ENCODE data around the gene SBNO2. TPM values are rescaled to one million over a fixed set of nuclear protein-coding genes. Genes with fewer than 3 reads are reported as not detected.

SBNO2 gene
- polyA plus RNA-seq, 2 donors = 43.1 to 56.5 TPM

DNA sequence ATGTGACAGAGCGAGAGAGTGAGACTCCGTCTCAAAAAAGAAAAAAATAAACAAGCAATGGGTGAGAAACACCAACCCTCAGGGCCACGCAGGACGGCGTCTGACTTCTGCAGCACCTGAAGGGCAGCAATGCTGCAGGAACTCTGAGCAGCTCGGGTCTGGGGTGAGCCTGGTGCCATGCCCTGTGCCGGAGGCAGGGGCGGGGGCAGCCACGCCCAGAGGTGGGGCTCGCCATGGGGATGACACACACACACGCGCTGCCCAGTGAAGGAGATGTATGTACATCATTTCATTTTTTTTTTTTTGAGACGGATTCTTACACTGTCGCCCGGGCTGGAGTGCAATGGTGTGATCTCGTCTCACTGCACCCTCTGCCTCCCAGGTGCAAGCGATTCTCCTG is 46.0 kb downstream of the SBNO2 start:
- Histone ChIP-seq H3K9me3 (ENCODE audit: control insufficient read depth in 2 of 2, insufficient read depth in 1 of 2, low read depth in 1 of 2, low read length in 1 of 2) (no peaks in the 10 kb centered on the region), H3K27ac (ENCODE audit: low read depth in 2 of 2, low read length in 1 of 2) (peak overlapping the region in 1 of 2 donors; percentile 38), H3K4me1 (ENCODE audit: control insufficient read depth in 2 of 2, insufficient read depth in 2 of 2, low read length in 1 of 2) (peaks cover 15 to 37% of the 10 kb centered on the region in 2 donors), H3K4me3 (ENCODE audit: low read depth in 1 of 2, low read length in 2 of 2) (no peak overlapping the region), H3K27me3 (ENCODE audit: control insufficient read depth in 1 of 2, insufficient read depth in 2 of 2, low read length in 2 of 2) (no peaks in the 10 kb centered on the region), H3K36me3 (ENCODE audit: control insufficient read depth in 2 of 2, insufficient read depth in 2 of 2, low read length in 1 of 2) (peaks cover 6 to 36% of the 10 kb centered on the region in 2 donors)
- 70 to 88% methylated on average over 17 of the region's 17 CpGs for WGBS, 2 donors

DNA sequence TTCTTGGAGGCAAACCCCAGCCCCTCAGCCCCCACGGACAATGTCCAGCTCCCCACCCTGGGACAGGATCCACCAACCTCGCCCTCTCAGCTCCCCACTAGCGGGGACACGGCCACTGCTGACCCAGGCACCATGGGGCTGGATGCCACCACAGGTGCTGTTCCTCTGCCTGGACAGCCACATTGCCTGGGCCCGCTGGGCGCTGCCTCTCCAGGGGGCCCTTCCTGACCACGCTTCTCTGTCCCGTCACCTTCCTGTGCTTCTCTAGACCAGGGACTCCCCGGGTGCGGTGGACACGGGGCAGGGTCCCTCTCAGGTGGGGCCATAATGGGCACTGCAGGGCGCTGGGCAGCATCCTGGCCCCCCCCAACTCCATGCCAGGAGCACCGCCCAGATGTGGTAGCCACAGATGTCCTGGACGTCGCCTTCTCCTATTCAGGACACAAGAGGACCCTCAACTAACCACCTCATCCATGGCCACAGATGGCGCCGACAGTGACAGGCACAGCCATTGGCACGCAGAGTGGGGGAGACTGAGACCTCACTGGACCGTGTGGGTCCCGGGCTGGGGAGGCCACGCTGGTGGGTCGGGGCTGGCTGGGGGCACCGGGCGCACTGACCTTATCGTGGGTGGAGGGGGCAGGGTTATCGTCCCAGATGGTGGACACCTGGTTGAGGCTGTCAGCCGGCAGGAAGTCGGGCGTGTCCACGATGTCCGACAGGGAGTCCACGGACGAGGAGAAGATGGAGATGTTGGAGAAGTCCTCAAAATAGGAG is 46.9 kb downstream of the SBNO2 start:
- peak overlapping the region; percentile 4 to 14 for H3K27ac ChIP-seq (ENCODE audit: low read depth in 2 of 2, low read length in 1 of 2)
- H3K36me3 ChIP-seq (ENCODE audit: control insufficient read depth in 2 of 2, insufficient read depth in 2 of 2, low read length in 1 of 2) = peaks cover 6 to 45% of the 10 kb centered on the region in 2 donors
- H3K4me1 ChIP-seq (ENCODE audit: control insufficient read depth in 2 of 2, insufficient read depth in 2 of 2, low read length in 1 of 2) = peaks cover 7 to 30% of the 10 kb centered on the region in 2 donors
- H3K27me3 ChIP-seq (ENCODE audit: control insufficient read depth in 1 of 2, insufficient read depth in 2 of 2, low read length in 2 of 2) = no peaks in the 10 kb centered on the region
- H3K9me3 ChIP-seq (ENCODE audit: control insufficient read depth in 2 of 2, insufficient read depth in 1 of 2, low read depth in 1 of 2, low read length in 1 of 2) = peaks cover 0 to 3% of the 10 kb centered on the region in 2 donors
- 92 to 93% methylated on average over 33 of the region's 33 CpGs for whole genome bisulfite sequencing, 2 donors
- no peak overlapping the region for H3K4me3 ChIP-seq (ENCODE audit: low read depth in 1 of 2, low read length in 2 of 2)

DNA sequence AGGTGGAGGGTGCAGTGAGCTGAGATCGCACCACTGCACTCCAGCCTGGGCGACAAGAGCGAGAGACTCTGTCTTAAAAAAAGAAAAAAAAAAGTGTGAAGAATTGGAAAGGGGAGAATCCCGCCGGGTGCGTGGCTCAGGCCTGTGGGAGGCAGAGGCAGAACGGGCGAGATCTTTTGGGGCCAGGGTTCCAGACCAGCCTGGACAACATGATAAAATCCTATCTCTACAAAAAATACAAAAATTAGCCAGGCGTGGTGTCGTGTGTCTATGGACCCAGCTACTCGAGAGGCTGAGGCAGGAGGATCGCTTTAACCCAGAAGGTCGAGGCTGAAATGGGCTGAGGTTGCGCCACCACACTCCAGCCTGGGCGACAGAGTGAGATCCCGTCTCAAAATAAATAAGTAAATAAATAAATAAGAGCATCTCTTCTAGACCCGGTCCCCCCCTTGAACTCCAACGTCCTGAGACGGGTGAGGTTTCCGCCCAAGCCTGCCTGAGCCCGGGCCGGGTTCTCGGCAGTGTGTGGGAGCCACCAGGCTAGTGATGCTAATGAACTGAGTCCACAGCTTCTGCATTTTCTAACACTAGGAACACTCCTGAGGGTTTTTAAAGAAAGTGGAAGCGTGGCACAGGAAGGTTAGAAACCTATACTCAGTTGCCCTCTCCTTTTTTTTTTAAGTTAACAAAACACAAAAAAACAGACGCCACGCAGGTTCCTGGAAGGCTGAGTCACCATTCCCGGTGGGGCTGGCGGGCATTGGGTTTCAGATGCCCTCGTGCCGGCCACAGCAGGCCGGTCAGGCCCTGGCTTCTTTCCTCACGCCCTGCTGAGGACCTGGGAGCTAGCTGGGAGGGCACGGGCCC is 48.2 kb downstream of the SBNO2 start:
- Histone ChIP-seq H3K4me1 (ENCODE audit: control insufficient read depth in 2 of 2, insufficient read depth in 2 of 2, low read length in 1 of 2) (peaks cover 5 to 24% of the 10 kb centered on the region in 2 donors), H3K27me3 (ENCODE audit: control insufficient read depth in 1 of 2, insufficient read depth in 2 of 2, low read length in 2 of 2) (no peaks in the 10 kb centered on the region), H3K36me3 (ENCODE audit: control insufficient read depth in 2 of 2, insufficient read depth in 2 of 2, low read length in 1 of 2) (peaks cover 6 to 57% of the 10 kb centered on the region in 2 donors), H3K9me3 (ENCODE audit: control insufficient read depth in 2 of 2, insufficient read depth in 1 of 2, low read depth in 1 of 2, low read length in 1 of 2) (peaks cover 0 to 3% of the 10 kb centered on the region in 2 donors), H3K4me3 (ENCODE audit: low read depth in 1 of 2, low read length in 2 of 2) (no peak overlapping the region), H3K27ac (ENCODE audit: low read depth in 2 of 2, low read length in 1 of 2) (no peak overlapping the region)
- WGBS, 2 donors = 79 to 84% methylated on average over 33 of the region's 33 CpGs

DNA sequence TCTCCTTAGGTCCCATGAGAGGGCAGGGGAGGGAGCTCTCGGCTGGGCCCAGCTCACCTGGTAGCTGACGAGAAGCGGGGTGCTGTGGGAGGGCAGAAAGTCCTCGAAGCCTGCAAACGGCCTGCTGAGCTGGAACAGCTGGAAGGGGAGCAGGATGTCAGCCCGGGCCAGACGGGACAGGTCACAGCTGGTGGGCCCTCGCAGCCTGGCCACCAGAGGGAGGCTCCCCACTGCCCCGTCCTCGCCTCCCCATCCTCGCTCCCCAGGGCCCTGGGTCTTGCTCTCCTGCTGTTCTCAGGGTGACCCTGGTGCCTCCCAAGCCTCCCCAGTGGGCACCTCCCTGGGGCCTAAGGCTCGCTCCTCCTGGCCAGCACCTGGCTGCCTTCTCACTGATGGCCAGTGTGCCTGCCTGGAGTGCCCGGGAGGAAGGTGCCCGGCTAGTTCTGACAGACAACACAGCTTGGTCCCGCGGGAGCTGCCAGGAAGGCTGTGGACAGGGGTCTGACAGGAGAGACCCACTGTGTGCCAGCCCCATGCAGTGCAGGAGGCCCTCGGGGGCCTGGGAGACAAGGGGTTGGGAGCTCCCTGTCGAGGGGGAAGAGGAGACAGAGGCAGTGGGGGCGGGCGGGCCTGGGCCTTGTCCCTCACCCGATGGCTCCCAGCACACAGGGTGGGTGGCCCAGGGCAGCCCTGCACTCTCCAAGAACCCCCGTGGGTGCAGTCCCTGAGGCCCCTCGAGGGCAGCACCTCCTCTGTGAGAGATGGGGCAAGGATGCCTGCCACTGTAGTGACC is 50.0 kb downstream of the SBNO2 start:
- peaks cover 0 to 8% of the 10 kb centered on the region in 2 donors for H3K4me1 ChIP-seq (ENCODE audit: control insufficient read depth in 2 of 2, insufficient read depth in 2 of 2, low read length in 1 of 2)

DNA sequence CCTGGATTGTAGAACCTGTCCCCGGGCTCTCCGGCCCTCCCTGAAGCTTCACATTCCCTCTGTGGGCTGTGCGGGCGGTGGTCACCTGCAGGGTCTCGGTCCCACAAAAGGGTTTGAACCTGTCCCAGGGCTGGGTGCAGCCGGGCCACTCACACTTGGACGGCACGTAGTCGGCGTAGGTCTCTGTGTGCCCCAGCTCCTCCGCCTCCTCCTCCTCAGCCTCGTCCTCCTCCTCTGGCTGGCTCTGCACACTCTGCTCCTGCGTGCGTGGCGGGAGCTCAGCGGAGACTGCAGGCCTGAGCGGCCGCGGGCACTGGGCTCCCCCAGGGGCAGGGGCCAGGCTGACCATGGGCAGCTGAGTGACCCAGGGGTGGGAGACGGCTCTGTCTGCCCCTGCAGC is 50.7 kb downstream of the SBNO2 start:
- H3K27me3 ChIP-seq (ENCODE audit: control insufficient read depth in 1 of 2, insufficient read depth in 2 of 2, low read length in 2 of 2) = no peaks in the 10 kb centered on the region
- H3K4me3 ChIP-seq (ENCODE audit: low read depth in 1 of 2, low read length in 2 of 2) = no peak overlapping the region
- H3K36me3 ChIP-seq (ENCODE audit: control insufficient read depth in 2 of 2, insufficient read depth in 2 of 2, low read length in 1 of 2) = peaks cover 10 to 72% of the 10 kb centered on the region in 2 donors
- no peak overlapping the region for H3K27ac ChIP-seq (ENCODE audit: low read depth in 2 of 2, low read length in 1 of 2)
- WGBS, 2 donors = 97% methylated on average over 20 of the region's 20 CpGs
- H3K9me3 ChIP-seq (ENCODE audit: control insufficient read depth in 2 of 2, insufficient read depth in 1 of 2, low read depth in 1 of 2, low read length in 1 of 2) = peaks cover 0 to 3% of the 10 kb centered on the region in 2 donors
- peaks cover 0 to 11% of the 10 kb centered on the region in 2 donors for H3K4me1 ChIP-seq (ENCODE audit: control insufficient read depth in 2 of 2, insufficient read depth in 2 of 2, low read length in 1 of 2)

More for the DNA sequence above, 50.0 kb downstream of the SBNO2 start:
- Histone ChIP-seq H3K27me3 (ENCODE audit: control insufficient read depth in 1 of 2, insufficient read depth in 2 of 2, low read length in 2 of 2) (no peaks in the 10 kb centered on the region), H3K27ac (ENCODE audit: low read depth in 2 of 2, low read length in 1 of 2) (no peak overlapping the region), H3K4me3 (ENCODE audit: low read depth in 1 of 2, low read length in 2 of 2) (no peak overlapping the region), H3K9me3 (ENCODE audit: control insufficient read depth in 2 of 2, insufficient read depth in 1 of 2, low read depth in 1 of 2, low read length in 1 of 2) (peaks cover 0 to 3% of the 10 kb centered on the region in 2 donors), H3K36me3 (ENCODE audit: control insufficient read depth in 2 of 2, insufficient read depth in 2 of 2, low read length in 1 of 2) (peaks cover 10 to 68% of the 10 kb centered on the region in 2 donors)
- 87 to 94% methylated on average over 23 of the region's 23 CpGs for WGBS, 2 donors

DNA sequence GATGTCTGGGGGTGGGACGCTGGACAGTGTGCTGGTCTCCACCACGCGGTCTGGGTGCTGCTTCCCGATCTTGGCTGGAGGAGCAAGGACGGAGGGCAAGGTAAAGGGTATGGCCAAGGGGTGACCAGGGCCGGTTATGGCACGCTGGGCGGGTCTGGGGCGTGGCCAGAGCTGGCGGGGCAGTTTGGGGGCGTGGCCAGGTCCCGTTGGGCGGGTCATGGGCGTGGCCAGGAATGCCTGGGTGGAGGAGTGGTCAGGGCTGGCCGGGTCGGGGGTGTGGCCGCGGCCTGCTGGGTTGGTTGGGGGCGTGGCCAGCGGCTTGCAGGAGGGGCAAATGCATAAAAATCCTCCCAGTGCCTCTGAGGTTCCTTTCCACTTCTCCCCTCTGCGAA is 51.1 kb downstream of the SBNO2 start:
- peaks cover 0 to 10% of the 10 kb centered on the region in 2 donors for H3K4me1 ChIP-seq (ENCODE audit: control insufficient read depth in 2 of 2, insufficient read depth in 2 of 2, low read length in 1 of 2)
- H3K4me3 ChIP-seq (ENCODE audit: low read depth in 1 of 2, low read length in 2 of 2) = no peak overlapping the region
- H3K9me3 ChIP-seq (ENCODE audit: control insufficient read depth in 2 of 2, insufficient read depth in 1 of 2, low read depth in 1 of 2, low read length in 1 of 2) = peaks cover 0 to 3% of the 10 kb centered on the region in 2 donors
- H3K27ac ChIP-seq (ENCODE audit: low read depth in 2 of 2, low read length in 1 of 2) = peak overlapping the region in 1 of 2 donors; percentile 37
- 58 to 65% methylated on average over 19 to 21 of the region's 21 CpGs for WGBS, 2 donors
- peaks cover 10 to 70% of the 10 kb centered on the region in 2 donors for H3K36me3 ChIP-seq (ENCODE audit: control insufficient read depth in 2 of 2, insufficient read depth in 2 of 2, low read length in 1 of 2)
- H3K27me3 ChIP-seq (ENCODE audit: control insufficient read depth in 1 of 2, insufficient read depth in 2 of 2, low read length in 2 of 2) = no peaks in the 10 kb centered on the region

DNA sequence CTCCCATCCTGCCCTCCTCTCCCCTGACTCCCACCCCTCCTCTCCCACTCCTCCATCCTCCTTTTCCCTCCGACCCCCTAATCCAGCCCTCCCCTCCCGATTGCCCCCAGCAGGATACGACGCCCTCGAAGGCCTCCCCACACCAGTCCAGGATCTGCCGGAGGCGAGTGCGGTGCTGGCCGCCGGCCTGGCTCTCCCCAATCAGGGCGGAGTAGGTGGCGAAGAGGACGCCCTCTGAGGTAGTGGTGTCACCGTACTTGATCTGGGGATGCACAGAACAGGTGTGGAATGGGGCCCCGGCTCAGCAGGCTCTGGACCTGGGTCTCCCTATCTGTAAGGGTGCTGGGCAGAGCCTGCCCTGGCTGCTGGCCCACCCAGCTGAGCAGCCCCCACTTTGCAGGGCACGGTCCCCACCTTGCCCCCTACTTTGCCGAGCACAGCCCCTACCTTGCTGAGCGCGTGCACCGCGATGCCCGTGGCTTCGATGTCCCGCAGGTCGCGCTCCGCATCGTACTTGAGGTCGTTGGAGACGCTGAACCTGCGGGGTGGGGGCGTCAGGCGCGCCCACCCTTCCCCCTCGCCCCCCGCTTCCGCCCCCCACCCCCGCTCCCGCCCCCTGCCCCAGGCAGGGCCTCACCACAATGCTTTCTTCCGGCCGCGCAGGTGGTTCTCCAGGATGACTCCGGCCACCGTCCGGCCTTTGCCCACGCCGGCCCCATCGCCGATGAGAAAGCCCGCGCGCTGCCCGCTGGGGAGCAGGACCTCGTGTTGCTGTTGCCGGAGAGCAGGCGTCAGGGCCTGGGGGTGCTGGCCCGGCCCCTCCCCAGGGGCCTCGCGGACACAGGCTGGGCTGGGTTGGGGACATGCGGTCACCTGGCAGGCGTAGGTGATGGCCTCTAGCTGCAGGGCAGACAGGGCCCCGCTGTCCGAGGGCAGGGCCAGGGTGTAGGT is 51.8 kb downstream of the SBNO2 start:
- Histone ChIP-seq H3K4me1 (ENCODE audit: control insufficient read depth in 2 of 2, insufficient read depth in 2 of 2, low read length in 1 of 2) (peaks cover 0 to 16% of the 10 kb centered on the region in 2 donors), H3K9me3 (ENCODE audit: control insufficient read depth in 2 of 2, insufficient read depth in 1 of 2, low read depth in 1 of 2, low read length in 1 of 2) (peaks cover 0 to 3% of the 10 kb centered on the region in 2 donors), H3K27me3 (ENCODE audit: control insufficient read depth in 1 of 2, insufficient read depth in 2 of 2, low read length in 2 of 2) (no peaks in the 10 kb centered on the region), H3K4me3 (ENCODE audit: low read depth in 1 of 2, low read length in 2 of 2) (no peak overlapping the region), H3K27ac (ENCODE audit: low read depth in 2 of 2, low read length in 1 of 2) (peak overlapping the region in 1 of 2 donors; percentile 37), H3K36me3 (ENCODE audit: control insufficient read depth in 2 of 2, insufficient read depth in 2 of 2, low read length in 1 of 2) (peaks cover 12 to 71% of the 10 kb centered on the region in 2 donors)
- 94% methylated on average over 50 to 63 of the region's 63 CpGs for WGBS, 2 donors

DNA sequence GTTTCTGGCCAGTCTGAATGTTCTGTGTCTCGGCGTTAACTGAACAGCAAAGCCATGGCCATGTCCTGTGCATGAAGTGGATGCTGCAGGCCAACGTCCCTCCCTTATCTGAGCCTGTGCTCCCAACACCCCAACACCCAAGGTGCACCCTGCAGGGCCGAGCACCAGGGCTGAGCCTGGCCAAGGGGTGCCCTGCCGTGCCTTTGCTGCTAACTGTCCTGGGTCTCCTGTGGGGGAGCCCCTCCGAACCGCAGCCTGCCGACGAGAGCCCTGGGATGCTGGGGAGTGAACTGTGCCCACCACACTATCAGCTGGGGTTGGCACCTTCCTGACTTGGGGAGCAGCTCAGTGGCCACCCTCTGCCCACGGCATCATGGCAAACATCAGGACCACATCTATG is 52.7 kb downstream of the SBNO2 start:
- Histone ChIP-seq H3K27me3 (ENCODE audit: control insufficient read depth in 1 of 2, insufficient read depth in 2 of 2, low read length in 2 of 2) (no peaks in the 10 kb centered on the region), H3K4me1 (ENCODE audit: control insufficient read depth in 2 of 2, insufficient read depth in 2 of 2, low read length in 1 of 2) (peaks cover 0 to 23% of the 10 kb centered on the region in 2 donors), H3K9me3 (ENCODE audit: control insufficient read depth in 2 of 2, insufficient read depth in 1 of 2, low read depth in 1 of 2, low read length in 1 of 2) (peaks cover 0 to 3% of the 10 kb centered on the region in 2 donors), H3K36me3 (ENCODE audit: control insufficient read depth in 2 of 2, insufficient read depth in 2 of 2, low read length in 1 of 2) (peaks cover 12 to 71% of the 10 kb centered on the region in 2 donors), H3K27ac (ENCODE audit: low read depth in 2 of 2, low read length in 1 of 2) (no peak overlapping the region), H3K4me3 (ENCODE audit: low read depth in 1 of 2, low read length in 2 of 2) (no peak overlapping the region)
- 94% methylated on average over 10 of the region's 10 CpGs for whole genome bisulfite sequencing, 2 donors

Measured in esophagus (tissue), 2 donors.